ENCODE results near the gene CLRN3.

Gene CLRN3

DNA sequence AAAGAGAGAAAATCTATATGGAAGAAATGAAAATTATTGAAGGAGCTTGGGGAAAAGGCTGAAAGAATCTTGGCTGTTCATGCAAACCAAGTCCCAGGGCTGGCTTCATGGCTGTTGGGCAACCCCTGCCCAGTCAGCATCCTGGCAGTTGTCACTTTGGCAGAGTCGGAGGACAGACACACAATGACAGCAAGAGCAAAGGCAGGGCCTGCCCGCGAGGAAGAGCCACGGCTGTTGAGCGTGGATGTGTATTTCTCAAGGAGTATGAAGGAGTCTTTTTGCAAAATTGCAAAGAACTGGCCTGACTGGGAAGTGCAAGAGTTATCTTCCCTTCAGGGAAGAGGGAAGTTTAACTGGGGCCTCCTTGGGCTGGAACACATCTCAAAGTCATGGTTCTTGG is 25.8 kb upstream of the CLRN3 start:
- no peak for DNase-seq

DNA sequence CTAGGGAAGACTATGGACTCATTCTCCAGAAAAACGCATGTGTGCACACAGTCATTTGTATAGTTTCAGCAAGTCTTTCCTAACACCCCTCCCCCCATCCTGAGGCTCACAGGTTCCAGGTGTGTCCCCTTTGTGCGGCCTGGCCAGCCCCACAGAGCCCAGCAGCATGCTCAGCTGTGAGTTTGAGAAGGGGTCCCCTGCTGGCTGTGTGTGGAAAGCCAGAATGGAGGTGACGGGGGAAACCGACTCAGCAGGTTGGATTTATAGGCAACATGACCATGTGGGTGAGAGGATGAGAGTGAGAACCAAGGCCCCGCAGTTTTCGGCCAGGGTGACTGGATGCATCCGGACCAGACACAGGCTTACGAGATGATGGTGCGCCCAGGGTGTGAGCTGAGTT is 24.1 kb upstream of the CLRN3 start:
- DNase-seq: no peak

DNA sequence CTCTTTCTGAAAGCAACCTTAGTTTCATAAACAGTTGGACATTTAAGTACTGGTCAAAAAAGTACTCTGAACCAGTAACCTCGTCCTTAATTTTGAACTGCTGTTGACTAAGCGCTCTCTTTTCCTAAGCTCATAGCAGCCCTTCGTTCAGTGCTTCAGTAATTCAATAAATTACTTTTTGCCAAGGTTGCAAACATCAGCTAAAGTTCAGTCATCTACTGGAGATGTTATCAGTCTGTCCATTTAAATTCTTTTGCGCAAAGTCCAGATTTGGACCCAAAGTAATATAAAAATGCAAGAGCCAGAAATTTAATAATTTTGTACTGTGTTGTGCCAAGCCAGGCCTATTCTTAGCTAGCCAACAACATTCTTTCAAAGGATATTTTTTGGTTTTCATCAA is 22.6 kb upstream of the CLRN3 start:
- DNase-seq: no peak

DNA sequence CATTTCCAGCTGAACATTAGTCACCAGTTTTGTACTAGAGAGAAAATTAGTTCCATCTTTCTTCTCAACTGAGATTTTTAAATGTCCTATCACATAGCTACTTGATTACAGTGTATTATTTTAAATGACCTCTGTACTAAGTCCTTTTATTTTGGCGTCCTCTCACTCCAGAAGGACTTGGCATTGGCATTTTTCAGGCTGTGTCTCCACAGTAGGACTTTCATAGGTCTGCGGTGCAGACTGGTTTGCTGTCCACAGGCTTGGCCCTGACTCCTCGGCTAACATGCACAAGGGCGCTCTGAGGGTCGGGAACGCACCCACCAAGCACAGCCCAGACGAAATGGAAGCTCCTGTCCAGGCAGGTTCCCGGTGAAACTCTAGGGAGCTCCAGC is 20.6 kb upstream of the CLRN3 start:
- no peak for DNase-seq

DNA sequence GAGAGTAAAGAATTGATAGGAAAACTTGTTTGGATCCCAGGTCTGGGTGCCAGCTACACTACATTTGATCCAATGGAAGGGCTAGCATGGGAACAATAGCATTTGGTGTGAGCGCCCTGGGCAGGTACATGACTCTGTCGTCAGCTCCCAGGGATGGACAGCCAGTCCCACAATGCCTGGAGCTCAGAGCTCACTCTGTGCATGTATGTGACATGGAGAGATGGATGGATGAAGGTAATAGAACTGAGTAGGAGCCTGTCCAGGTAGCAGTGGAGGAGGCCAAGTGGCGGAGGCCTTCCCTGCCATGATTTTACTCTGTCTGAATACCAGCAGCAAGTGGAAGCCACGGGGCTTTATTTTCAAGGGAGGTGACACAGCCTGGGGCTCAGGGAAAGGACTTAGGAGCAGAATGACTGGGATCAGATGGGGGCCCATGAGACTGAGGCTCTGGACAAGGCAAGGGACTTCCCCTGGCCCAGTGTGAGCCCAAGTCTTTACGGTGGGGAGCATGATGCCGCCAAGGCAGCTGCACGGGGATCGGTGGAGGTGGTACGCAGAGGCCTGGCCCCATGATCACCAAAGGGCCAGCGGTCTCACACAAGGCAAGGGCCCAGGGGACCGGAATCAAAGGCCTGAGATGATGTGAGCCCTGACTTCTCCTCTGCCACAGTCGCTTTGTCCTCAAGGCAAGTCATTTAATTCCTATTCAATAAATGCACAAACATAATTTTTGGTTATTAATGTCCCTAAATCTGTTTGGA is 20.0 kb upstream of the CLRN3 start:
- DNase-seq: no peak

DNA sequence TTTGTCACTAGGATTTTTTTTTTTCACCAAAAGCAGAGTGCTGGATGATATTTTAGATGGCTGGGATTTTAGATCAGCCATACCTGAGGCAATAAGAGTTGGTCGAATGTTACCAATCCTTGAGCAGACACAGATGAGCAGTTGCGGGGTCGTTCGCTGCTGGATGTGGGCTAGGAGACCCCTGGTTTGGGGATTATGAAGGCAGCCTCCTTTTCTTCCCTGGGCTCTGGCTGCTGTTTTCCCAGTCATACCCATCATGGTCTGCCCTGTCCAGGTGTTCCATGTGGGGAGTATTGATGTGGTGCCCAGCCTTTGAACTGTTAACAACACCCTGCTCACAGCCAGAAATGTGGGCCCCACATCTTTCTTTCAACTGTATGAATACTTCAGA is 19.1 kb upstream of the CLRN3 start:
- DNase-seq: no peak

DNA sequence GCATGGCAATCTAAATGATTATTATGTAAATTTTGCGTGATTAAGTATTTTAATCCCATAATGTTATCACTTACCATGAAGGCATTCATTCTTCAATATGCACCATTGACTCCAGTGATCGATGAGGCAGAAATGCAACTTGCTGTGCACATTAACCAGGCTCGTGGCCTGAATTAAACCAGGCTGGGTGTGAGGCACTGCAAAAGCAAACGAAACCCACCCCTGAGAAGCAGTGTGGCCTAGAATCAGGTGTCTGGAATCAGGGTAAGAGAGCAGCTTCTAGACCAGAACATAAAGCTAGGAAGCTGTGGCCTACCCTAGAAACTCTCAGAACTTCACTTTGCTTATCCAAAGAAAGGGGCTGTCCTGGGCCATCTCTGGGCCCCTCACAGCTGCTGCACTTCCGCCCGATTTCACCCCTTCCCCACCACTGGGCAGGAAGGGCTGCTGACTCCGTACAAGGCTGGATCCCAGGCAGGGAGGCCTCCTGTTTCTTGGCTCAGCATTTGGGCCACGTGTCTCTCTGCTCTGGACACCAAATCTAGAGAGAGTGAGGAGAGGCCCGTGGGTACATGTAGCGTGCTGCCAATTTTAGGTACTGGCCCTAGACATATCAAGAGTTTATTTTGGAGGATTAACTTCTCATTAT is 18.6 kb upstream of the CLRN3 start:
- DNase-seq: no peak

DNA sequence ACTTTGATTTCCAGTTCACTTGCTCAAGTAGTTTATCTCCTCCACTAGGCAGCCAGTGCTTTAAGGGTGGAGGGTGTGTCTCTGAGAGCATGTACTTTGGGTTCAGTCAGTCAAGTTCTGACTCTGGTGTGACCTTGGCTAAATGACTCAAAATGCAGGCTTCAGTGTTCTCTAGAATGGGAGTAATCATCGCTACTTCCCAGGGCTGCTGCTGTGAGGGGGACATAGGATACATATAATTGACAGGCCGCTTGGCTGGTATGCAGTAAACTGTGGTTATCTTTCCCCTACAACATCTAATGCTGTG is 17.7 kb upstream of the CLRN3 start:
- DNase-seq: no peak

DNA sequence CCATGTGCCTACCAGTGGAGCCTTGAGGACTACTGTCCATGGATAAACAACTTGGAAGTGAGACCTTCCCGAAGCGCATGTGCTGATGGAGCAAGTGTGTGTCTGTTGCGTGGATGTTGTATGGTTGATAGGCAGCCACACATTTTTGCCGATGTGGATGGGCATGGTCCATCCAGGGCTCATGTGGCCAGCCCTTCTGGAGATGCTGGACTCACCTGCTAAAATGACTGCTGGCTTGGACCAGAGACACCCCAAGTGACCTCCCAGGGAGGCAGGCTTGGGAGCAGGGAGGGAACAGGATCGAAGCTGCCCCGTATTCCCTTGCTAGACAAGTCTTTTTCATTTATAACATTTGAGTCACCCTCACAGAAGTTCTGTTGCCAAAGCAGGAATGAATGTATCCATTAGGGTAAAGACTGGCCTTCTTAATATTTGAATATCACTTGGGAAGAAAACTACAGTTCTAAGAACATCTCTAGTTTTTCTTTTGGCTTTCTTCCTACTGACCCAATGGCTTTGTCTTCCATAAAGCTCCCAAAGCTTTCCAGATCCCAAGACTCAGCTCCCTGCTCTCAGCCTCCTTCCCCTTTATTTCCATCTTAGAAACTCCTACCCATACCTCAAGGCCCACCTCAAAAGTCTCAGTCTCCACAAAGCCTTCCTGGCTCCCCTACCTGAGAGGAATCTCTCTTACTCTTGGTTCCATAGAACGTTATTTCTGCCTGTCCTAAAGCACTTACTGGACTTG is 17.1 kb upstream of the CLRN3 start:
- DNase-seq: no peak

DNA sequence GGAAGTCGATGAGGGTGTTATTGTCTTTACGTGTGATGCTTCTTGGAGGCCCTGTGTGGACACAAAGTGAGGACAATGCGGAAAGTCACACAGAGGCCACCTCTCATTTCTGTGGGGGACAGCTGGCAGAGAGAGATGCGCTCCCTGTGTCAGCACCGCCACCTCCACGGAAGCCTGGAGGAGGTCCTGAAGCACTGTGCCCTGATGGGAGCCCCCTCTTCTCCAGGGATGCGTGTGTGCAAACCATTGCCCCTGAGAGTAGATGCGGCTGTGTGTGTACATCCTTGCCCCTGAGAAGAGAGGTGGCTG is 16.2 kb upstream of the CLRN3 start:
- DNase-seq: no peak

DNA sequence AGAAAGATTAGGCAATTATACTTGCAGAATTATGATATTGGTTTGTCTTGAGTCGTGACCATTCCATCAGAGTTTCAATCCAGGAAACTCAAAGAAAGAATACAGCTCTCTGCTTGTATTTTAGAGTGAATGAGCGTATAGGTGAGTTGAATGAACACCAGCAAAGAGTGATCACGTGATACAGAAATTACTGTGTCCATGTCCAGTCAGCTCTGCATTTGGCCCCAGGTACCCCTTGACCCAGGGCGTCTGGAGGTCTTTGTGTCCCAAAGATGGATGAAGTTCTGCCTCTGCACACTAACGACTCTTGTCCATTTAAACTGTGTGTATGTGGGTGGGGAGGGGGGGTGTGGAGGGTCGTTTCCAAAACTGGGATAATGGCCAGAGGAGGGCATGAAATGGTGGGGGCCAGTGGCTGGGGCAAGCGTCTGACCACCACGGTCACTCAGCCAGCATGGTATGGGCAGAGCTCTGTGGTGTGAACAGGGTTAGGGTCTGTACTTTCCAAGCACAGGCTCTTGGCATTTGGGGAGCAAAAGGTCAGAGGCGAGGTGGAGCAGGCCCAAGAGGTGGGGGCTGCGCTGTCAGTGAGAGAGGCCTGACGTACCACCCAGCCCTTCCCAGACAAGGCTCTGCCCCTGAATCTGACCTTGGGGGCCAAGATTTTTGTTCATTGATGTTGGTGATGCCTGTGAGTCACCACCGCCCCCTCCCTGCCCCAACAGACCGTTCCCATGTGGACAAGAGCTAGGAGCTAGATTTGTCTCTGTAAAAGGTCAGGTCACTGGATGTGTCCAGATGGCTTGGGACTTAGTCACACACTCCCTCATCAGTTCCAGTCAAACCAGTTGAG is 15.6 kb upstream of the CLRN3 start:
- DNase-seq: no peak

DNA sequence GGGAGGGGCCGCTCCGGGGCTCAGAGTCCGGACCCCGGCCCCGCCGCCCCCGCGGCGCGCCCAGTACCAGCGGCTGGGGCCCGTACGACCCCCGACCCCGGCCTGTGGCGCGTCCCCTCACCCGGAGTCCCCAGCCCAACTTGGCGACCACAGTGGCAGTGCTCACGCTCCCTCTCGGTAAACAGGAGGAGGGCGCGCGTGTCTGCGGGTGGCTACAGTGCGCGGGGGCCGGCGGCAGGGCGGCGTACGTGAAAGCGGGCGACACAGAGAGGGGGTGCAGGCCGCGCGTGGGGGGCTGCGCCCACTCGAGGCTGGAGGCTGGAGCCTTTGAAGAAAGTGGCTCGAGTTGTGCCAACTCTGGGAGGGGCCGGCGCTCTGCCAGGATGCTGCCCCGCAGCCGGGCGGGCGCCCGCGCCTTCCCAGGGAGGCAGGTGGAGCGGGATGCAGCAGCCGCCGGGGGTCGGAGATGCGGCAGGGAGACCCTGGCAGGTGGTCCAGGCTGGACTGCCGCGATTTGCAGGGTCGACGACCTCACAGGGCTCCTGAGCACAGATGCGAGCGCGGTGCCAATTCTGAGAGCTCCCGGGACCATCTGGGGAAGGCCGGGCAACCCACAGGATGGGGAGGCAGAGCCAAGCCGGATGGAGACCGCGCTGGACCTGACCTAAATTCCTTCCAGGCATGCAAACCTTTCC is 14.8 kb upstream of the CLRN3 start:
- no peak for DNase-seq

DNA sequence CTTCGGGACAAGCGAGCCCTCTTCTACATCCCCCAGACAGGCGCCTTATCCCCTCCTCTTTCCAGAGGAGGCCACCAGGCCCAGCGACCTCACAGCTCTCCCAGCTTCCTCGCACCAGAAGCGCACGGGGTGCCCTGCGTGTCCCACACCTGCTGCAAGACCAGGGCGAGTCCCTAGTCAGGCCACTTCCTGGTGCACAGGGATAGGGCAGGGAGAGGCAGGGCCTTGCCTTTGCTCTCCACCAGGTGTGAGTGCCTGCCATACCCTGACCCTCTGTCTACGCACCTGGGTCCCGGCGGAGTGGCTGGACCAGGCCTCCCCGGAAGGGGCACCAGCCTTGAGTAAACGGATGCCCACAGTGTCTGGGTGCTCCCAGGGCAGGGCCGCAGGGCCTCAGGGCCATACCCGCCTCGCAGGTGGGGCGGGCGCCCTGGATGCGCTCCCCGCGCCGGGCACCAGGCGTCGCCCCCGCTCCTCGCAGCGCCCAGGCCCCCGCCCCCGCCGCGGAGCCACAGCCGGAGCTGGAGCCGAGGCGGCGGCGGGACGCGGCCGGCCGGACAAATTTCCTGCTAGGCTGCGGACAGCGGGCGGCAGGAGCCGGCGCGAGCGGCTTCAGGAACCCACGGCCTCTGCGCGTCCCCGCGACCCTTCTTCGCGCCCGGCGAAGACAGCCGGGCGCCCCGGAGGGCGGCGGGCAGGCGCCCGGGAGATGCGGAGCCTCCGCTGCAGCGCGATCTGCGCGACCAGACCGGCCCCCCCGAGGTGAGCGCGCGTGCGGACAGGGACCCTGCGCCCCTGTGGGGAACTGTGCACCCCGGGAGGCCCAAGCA is 14.0 kb upstream of the CLRN3 start, which contains the start of gene PTPRE:
Gene PTPRE, plus strand, starts transcription at position 556 of the 830 bp plus-strand sequence. CDS start 133,779 bp downstream, outside the sequence.
- DNase-seq: no peak

DNA sequence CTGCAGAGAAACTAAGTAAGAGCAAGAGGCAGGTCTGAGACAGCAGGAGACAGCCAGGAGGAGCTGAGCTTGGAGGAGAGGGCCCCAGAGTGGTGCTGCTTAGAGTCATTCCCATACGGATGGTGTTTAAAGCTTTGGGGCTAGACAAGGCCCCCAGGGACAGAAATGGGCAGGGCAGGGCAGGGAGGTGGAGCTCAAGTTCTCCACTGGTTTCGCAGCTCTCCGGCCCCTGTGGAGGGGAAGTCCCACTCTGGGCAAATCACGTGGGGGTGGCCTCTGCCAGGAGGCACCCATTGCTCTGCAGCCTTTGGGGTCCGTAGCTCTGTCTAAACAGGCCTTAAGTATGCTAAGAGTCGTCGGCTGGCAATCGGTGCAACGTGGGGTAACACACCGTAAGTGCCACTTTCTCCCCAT is 13.1 kb upstream of the CLRN3 start:
- no peak for DNase-seq

DNA sequence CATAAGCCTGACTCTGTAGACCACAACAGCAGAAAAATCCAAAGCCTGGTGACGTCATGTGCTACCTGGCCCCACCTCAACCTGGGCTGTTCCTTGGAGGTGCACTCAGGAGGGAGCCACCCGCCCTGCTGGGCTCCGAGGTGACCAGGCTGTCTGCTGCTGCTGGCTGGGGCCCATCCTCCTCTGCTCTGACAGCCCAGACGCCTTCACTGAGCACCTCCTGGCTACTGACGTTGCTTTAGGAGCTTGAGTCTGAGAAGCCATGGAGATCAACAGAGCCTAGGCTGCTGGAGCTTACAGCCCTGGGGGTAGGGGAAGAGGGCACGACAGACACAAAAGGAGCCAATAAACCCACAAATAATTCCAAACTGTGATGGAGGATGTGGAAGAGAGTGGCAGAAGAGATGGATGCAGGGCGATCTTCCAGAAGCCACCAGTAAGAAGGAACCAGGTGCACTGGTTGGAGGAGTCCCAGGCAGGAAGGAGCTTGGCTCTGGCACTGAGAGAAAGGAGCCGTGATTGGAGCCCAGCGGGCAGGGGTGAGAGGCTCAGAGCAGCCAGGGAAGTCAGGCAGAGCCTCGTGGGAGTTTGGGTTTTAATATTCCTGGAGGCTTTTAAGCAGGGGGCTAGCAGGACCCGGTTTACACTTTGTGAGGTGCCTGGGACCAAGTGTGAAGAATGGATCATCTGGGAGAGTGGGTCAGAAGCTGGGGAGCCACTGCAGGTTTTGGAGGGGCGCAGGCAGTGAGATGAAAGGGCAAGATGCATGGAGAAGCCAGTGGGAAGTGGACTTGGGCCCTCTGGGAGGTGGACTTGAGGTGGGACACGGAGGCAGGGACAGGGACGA is 12.5 kb upstream of the CLRN3 start:
- DNase-seq: no peak

DNA sequence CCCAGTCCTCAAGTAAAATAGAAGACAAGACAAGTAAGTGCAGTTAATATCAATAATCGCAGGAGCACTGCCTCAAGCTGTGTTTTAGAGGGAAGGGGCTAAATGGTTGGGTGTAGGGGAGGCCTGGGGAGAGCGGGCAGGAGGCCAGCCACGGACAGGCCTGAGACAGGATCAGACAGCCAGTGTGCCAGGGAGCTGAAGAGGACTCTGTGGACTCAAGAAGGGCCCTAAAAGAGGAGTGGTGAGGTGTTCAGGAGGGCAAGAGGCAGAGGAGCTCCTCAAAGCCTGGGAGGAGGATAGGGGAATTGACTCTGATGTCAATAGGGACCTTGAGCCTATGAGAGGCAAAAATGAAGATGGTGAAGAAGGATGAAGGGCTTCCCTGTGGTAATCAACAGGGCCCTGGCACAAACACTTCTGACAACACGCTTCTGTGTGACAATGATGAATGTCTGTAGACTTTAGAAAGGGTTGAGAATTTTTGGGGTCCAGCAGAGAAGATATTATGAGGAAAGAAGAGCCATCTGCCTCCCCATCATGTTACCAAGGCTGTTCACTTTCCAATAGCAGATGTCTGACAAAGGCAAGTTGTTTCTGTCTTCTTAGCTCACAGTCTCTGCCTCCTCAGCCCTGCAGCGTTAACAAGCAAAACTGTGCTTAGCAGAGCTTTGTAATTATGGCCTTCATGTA is 11.7 kb upstream of the CLRN3 start:
- no peak for DNase-seq

DNA sequence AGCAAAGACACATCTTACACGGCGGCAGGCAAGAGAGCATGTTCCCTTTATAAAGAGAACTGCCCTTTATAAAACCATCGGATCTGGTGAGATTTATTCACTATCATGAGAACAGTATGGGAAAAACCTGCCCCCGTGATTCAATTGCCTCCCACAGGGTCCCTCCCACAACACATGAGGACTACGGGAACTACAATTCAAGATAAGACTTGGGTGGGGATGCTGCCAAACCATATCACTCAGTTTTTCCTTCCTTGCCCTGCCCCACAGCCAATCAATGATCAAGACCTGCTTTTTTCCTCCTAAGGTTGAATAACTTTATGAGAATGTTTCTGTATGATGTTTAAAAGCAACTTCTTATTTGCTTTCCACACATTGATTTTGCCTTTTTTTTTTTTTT is 11.0 kb upstream of the CLRN3 start:
- DNase-seq: no peak

DNA sequence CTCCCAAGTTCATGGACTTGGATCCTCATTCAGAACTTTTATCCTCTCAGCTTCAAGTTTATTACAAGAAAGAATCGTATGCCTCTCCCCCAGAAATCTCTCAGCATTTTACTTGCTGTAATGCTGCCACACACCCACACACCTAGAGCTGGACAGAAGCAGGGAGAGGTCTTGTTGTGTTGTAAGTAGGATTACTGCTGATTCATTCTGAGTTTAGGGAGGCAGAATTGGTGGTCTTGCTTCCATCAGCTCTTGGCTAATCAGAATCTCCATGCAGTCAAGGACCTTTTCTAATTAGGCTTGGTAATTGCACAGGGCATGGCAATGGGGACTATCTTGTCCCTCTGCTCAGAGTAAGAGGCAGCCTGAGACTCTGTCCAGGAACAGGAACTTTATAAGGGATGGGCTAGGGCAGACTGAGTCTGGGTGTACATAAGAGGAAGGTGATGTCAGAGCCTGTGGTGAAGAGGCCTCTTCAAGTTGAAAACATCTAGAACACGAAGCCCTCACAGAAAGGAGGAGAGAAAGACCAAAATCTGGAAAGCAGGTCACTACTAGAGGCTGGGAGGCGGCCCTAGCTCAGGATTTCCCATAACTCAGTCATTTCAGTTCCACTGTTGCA is 7.1 kb upstream of the CLRN3 start:
- no peak for DNase-seq

DNA sequence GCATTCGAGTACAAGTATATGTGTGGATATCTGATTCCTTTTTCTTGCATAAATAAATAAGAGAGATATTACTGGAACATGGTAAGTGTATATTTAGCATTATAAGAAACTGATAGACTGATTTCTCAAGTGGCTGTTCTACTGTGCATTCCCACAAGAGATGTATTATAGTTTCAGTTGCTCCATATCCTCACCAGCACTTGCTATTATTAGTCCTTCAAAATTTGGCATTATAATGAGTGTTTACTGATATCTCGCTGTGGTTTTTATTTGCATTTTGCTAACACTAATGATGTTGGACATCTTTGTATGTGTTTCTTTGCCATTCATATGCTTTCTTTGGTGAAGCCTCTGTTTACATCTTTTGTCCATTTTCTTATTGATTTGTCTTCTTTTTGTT is 4.4 kb upstream of the CLRN3 start:
- DNase-seq: no peak

DNA sequence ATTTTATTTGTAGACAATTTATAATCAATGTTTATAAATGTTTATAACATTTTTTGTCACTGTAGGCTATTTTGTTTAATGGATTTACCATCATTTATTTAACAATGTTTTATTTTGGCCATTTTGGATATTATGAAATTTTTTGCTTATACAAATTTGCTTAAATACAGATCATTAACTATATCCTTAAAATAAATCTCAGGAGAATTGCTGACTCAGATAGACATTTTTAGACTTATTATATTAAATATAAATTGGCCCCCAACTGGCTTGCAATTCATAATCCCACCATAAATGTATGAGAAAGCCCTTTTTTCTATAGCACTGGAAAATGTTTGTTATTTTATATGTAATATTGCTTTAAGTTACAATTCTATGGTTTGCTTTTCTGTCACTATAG is 3.8 kb upstream of the CLRN3 start:
- no peak for DNase-seq
